Measurements from ENCODE around the gene AGBL4.
"Not testable (repeated sequence)": the region's sequence is repeated elsewhere in the genome, so short reads cannot be mapped to it uniquely, and the experiment has no call there.

AGBL4 gene

DNA sequence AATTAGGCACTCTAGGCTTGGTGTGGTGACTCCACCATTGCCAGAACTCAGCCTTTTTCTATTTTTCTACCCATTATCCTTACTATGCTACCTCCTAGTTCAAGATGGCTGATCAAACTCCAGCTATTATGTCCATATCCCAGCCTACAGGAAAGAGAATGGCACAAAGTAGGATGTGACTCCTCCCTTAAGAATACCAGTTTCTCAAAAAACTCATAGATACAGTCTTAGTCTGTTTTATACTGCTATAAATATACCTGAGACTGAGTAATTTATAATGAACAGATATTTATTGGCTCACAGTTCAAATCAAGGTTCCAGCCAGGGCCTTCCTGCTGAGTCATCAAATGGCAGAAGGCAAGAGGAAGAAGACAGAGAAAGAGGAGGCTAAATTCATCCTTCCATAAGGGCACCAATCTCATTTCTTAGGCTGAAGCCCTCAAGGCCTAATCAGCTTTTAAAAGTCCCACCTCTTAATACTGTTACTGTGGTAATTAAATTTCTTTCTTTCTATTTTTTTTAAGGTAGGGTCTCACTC is 704.3 kb downstream of the AGBL4 start:
- no peak for DNase-seq (ENCODE audit: extremely low read depth in 1 of 2, low read depth in 1 of 2)

DNA sequence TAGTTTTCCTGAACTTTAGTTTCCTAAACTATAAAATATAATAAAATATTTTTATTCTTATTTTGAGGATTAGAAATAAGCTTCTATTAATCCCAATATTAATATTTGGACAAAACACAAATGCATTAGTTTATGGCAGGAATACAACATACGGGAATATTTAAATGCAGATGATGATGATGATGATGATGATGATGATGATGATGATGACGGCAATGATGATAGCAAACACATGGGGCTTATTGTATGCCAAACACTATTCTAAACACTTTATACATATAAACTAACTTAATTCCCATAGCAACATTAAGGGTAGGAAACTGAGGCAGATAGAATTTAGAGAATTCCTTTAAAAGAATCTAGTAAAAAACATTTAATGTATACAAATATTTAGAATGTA is 705.5 kb downstream of the AGBL4 start:
- no peak for DNase-seq (ENCODE audit: extremely low read depth in 1 of 2, low read depth in 1 of 2)

DNA sequence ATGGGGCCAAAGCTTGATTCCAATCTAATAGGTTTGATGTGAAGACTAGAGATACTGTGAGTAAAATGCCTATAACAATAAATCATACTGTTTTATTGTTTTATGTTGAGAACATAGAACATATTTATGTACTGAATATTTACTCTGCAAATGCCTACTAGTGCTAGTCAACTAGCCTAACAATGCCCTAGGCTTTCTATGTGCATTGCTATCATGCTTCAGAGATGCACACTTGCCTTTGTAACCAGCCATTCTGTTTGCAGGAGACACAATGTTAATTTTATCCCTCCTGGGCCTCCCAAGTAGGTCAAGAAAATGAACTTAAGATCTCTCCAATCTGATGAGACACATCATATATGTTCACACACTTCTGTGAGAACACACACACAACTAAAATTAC is 716.3 kb downstream of the AGBL4 start:
- no peak for DNase-seq (ENCODE audit: extremely low read depth in 1 of 2, low read depth in 1 of 2)

DNA sequence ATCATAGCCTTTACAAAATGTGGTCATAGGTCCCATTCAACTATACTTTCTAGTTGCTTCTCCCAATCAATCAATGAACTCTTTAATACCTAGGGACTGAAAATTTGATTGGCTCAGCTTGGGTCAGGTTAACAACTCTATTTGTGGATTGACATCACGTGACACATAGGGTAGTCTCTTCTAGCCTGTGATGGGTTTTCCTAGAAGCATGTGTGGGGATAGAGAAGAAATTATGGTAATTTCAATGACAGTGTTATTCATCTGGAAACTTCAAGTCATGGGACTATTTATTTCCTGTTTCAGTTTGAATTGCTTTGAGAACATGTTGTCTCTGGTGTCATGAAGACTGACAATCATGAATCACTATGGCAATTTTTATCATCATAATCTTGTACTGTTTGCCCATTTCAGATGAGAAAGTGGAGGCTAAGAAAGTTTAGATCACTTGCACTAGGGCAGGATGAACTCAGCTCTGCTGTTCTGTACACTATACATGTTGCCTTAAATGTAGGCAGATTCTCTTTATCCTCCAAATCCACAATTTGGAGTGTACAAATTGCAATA is 717.2 kb downstream of the AGBL4 start:
- DNase-seq (ENCODE audit: extremely low read depth in 1 of 2, low read depth in 1 of 2) = no peak

DNA sequence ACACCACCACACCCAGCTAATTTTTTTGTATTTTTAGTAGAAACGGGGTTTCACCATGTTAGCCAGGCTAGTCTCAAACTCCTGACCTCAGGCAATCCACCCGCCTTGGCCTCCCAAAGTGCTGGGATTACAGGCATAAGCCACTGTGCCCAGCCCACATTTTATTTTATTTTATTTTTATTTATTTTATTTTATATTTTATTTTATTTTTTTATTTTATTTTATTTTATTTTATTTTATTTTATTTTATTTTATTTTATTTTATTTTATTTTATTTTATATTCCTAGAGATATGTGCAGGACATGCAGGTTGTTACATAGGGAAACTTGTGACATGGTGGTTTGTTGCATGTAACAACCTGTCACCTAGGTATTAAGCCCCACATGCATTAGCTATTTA is 721.4 kb downstream of the AGBL4 start:
- not testable (repeated sequence) for DNase-seq (ENCODE audit: extremely low read depth in 1 of 2, low read depth in 1 of 2)

DNA sequence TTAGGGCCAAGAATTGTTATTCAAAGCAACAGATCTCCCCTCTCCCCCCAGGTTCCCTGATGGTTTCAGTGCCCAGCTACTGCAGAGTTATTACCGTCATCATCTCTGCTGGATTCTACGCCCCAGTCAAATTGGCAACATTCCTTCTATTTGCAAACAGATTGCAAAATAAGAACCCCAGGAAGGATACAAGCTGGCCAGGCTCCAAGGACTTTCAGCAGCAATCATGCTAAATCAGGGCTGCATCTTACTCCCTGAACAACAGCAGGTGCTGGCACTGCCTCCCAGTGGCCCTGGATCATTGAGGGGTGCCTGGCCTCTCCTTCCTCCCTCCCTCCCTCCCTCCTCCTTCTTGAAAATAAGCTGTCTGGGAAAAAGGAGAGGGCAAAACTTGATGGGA is 725.5 kb downstream of the AGBL4 start:
- DNase-seq (ENCODE audit: extremely low read depth in 1 of 2, low read depth in 1 of 2) = no peak

DNA sequence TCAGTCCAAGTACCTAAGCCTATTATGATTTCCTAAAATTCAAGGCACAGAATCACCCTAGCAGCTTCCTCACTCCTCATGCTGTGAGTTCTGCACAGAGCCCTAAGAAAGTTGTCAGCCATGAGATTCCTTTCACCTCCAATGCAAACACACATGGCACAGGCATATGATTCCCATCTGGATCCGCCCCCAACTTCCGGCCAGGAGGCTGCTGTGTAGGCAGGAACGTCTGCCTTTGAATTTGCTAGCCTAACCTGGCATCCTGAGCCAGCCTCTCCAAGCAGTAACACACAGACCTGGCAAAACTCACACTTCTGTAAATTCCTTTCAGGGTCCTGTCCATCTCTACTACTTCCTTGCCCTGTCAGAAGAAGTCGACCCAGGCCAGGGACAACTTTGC is 726.0 kb downstream of the AGBL4 start:
- no peak for DNase-seq (ENCODE audit: extremely low read depth in 1 of 2, low read depth in 1 of 2)

DNA sequence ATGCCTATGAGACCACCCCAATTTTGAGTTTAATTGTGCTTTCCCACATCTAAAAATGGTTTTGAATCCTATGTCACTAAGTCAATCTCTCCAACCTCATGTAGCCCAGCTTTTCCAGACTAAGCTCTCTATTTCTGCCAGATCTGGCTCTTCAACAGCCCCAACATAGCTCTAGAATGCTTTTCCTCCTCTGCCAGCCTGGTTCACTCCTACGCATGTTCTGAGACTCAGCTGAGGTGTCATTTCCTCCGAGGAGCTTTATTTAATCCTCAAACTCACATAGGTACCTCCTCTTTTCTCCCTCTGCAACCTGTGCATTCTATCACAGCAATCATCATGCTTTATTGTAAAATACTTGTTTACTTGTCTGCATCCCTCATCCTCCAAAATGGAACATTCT is 729.2 kb downstream of the AGBL4 start:
- no peak for DNase-seq (ENCODE audit: extremely low read depth in 1 of 2, low read depth in 1 of 2)

DNA sequence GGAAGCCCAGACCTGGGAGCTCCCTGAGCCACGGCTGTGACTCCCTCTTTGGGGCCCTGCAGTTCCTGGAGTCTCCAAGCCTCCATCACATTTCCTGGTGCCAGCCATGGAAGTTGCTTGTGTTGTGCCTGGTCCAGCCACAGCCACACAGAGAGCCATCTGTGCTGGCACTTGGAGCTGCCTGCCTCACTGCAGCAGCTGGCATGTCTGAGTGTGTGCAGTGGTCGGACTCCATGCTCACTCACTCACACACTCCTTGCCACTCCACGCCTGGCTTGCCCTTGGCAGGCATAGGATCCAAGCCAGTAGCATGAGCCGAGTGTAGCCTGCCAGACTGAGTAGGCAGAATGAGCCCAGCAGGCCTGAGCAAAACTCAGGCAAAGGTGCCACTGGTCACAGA is 730.7 kb downstream of the AGBL4 start:
- no peak for DNase-seq (ENCODE audit: extremely low read depth in 1 of 2, low read depth in 1 of 2)

DNA sequence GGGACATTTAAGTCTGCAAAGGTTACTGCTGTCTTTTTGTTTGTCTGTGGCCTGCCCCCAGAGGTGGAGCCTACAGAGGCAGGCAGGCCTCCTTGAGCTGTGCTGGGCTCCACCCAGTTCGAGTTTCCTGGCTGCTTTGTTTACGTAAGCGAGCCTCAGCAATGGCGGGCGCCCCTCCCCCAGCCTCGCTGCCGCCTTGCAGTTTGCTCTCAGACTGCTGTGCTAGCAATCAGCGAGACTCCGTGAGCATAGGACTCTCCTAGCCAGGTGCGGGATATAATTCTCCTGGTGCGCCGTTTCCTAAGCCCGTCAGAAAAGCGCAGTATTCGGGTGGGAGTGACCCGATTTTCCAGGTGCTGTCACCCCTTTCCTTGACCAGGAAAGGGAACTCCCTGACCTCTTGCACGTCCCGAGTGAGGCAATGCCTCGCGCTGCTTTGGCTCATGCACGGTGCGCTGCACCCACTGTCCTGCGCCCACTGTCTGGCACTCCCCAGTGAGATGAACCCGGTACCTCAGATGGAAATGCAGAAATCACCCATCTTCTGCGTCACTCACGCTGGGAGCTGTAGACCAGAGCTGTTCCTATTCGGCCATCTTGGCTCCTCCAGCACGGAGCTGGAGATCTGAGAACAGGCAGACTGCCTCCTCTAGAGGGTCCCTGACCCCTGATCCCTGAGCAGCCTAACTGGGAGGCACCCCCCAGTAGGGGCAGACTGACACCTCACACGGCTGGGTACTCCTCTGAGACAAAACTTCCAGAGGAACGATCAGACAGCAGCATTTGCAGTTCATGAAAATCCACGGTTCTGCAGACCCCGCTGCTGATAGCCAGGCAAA is 766.3 kb downstream of the AGBL4 start:
- DNase-seq (ENCODE audit: extremely low read depth in 1 of 2, low read depth in 1 of 2) = not testable (repeated sequence)

DNA sequence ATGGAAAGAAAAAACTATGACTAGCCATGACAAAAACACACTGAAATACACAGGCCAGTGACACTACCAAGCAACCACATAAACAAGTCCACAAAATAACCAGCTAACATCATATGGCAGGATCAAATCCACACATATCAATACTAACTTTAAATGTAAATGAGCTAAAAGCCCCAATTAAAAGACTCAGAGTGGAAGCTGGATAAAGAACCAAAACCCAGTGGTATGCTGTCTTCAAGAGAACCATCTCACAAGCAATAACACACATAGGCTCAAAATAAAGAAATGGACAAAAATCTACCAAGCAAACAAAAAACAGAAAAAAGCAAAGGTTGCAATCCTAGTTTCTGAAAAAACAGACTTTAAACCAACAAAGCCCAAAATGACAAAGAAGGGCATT is 770.8 kb downstream of the AGBL4 start:
- DNase-seq (ENCODE audit: extremely low read depth in 1 of 2, low read depth in 1 of 2) = no peak

DNA sequence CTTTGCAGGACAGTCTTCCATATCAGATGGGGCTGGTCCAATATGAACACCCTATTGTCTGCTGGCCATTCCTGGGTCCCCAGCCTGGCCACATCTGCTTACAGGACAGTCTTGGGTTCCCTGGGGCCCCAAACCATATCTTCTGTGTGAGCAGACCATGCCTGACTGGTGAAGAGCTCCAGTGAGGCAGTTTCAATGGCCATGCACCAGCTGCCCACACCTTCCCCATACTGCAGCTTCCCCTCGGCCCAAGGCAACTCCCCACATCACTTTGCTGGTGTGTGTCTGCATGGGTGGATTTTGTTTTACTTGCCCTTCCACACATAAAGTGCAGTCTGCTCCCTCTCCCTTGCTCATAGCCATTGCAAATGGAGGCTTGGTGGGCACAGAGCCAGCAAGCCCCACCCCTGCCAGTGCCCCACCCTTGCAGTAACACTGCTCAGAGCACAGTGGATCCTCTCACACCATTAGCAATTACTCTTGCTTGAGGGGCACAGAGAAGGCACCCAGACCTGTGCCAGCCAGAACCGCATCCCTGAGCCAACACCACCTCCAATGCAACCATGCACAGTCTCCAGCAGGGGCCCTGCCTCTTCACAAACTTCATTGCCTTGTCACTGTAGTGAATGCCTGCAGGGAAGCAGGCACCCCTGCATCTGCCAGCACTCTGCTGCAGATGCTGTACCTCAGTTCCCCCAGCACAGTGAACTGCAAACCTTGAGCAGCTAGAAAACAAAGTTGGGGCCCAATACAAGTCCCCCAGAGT is 772.6 kb downstream of the AGBL4 start:
- DNase-seq (ENCODE audit: extremely low read depth in 1 of 2, low read depth in 1 of 2) = no peak

DNA sequence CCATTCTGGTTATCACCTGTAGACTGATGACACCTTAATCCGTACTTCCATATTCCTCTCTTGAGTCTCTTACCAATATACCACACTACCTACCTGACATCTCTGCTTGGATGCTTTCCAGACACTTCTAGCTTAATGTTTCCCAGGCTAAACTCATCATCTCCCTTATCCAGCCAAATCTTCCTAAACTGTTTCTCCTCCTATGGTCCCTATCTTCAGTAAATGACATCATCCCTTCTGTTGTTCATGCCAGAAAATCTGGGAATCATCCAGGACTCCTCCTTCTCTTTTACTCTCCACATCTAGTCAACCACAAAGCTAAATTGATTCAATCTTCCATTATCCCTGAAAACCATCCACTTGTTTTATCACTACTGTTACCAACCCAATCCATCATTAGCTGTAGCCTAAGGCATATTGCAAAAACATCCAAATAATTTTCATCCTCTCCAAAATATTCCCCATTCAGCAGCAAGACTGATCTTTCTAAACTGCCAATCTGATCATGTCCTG is 783.0 kb downstream of the AGBL4 start:
- DNase-seq (ENCODE audit: extremely low read depth in 1 of 2, low read depth in 1 of 2) = no peak

DNA sequence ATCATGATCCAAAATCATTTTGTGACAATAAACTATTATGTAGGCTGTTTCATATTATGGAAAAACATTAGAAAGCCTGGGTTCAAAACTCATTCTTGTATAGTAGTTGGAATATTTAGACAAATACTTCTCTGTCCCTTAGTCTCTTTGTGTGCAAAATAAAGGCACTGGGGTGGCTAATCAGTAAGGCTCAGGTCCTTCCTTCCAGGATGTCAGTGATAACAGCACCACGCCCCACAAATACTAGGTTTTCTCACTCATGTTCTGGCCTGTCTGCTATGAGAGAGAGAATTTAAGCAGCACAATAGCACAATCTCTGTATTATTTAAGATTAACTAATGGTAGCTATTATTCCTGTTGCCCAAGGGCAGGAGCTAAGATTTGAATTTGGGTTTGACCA is 788.8 kb downstream of the AGBL4 start:
- DNase-seq (ENCODE audit: extremely low read depth in 1 of 2, low read depth in 1 of 2) = no peak

DNA sequence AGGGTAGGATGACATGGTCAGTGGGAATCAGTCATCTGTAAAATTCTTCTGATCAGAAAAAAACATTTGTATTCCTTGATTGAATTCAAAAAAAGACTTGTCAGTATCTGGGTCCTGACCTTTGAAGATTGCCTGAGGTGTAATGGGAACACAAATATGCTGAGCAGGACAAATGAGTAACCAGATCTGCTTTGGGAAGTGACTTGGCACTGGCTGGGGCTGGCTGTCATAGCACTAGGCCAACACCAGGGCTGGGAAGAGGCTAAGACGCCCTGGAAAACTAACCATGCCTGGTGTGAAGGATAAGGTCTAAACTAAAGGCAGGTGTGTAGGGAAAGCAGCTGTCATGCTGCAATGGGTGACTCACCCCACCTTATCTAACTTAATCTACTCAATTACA is 794.2 kb downstream of the AGBL4 start:
- DNase-seq (ENCODE audit: extremely low read depth in 1 of 2, low read depth in 1 of 2) = no peak

DNA sequence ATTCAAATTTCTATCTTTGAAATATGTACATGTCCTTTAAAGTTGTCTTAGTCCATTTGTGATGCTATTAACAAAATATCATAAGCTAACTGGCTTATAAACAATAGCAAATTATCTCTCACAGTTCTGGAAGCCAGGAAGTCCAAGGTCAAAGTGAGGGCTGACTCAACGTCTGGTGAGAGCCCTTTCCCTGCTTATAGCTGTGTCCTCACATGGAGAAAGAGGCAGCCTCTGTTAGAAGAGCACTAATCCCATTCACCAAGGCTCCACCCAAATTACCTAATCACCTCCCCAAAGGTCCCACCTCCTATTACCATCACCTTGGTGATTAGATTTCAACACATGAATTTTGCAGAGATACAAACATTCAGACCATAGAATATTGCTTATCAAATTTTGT is 797.0 kb downstream of the AGBL4 start:
- DNase-seq (ENCODE audit: extremely low read depth in 1 of 2, low read depth in 1 of 2) = no peak

DNA sequence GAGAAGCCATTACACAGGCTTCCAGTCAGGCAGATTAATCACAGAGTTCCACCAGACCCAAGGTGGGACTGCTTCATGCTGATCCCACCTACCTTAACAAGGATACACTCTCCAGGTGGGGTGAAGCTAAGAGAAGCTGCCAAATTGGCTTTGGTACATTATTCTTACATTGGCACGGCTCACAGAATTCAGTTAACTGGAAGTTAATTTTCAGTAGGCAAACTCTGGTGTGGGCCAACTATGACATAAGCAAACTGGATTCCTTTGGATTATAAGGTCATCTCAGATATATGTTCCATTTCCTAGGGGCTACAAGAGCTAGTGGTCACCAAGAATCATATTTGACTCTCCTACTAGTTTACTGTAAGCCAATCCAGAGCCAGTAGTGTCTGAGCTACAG is 798.3 kb downstream of the AGBL4 start:
- DNase-seq (ENCODE audit: extremely low read depth in 1 of 2, low read depth in 1 of 2) = no peak

DNA sequence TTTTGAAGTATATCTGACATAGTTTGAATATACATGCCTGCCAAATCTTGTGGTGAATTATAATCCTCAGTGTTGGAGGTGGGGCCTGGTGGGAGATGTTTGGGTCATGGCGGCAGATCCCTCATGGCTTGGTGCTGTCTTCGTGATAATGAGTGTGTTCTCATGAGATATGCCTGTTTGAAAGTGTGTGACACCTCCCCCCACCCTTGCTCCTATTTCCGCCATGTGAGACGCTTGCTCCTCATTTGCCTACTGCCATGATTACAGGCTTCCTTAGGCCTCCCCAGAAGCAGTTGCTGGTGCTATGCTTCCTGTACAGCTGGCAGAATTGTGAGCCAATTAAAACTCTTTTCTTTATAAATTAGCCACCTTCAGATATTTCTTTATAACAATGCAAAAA is 810.5 kb downstream of the AGBL4 start:
- no peak for DNase-seq (ENCODE audit: extremely low read depth in 1 of 2, low read depth in 1 of 2)

DNA sequence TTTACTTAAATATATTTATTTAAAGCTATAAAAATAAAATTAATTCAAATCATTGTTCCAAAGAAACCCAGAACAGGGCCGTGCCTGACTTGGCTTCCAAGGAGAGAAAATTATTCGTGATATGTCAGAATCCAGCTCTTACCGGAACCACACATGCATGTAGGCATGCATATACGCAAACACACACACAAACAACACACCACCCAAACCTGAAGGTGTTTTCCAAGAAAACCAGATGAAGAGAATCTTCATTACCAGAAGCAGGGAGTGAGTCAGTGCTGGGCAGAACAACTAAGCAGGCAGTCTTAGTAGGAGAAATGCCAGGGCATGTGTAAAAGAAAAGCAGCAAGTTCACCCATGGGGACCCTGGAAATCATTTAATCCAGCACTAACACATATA is 815.0 kb downstream of the AGBL4 start:
- no peak for DNase-seq (ENCODE audit: extremely low read depth in 1 of 2, low read depth in 1 of 2)

DNA sequence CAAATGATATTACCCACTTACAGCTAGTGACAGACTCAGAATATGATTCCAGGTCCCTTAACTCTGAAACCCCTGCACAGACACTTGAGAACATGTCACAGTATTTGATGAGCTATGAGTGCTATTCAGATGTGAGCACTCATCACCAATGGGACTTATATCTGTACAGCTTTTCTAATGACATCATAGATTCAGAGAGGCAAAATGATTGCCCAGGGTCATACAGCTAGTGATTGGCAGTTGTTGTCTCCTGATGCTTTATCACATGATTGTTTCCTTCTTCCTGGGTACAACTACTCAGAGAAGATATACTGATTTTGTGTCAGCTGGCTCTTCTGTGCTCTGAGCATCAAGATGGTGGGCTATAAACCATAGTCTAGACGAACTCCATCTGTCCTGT is 819.0 kb downstream of the AGBL4 start:
- no peak for DNase-seq (ENCODE audit: extremely low read depth in 1 of 2, low read depth in 1 of 2)

DNA sequence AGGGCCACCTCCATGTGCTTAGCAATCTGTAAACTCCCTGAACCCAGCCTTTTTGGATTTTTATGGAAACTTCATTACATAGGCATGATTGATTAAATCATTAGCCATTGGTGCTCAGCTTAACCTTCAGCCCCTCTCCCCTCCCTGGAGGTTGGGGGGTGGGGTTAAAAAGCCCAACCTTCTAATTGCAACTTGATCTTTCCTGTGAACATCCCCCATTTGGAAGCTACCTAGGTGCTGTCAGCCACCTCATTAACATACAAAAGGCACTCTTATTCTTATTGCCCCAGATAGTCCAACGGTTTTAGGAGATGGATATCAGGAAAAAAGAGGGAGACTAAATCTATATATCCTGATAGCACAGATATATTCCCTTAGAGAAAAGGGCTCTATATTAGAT is 823.0 kb downstream of the AGBL4 start:
- DNase-seq (ENCODE audit: extremely low read depth in 1 of 2, low read depth in 1 of 2) = no peak

DNA sequence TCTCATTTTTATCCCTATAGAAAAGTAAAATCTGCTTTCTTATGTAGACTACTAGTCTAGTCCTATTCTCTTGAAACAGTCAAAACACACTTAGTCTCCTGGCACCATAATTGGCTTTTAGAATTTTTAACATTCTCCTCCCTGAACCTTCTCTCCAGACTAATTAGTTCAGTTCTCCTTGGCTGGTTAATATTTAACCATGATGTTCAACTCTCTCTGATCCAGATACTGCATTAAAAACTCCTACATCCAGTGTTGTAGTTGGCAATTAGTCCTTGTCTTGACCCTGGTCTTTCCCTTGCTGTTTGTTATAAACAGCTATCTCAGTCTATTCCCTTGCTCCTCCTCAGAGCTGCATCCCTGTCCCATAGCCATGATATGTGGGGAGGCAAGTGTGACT is 824.2 kb downstream of the AGBL4 start:
- DNase-seq (ENCODE audit: extremely low read depth in 1 of 2, low read depth in 1 of 2) = no peak
